Calu3 (cell line): ENCODE results near the gene RIIAD1. TPM values are rescaled to one million over a fixed set of nuclear protein-coding genes. Genes with fewer than 3 reads are reported as not detected.

Experiments used
- BruUV-seq: library from RNA; stranded (reverse); fragments of 400-500 nt; replicated peaks from 2 replicates; lab custom pipeline; 2021; lab: Mats Ljungman, UMichigan
- CTCF ChIA-PET: fragments of 300-600 bp; sonication (Branson Sonifier 250); formaldehyde crosslinking; loops from one replicate; lab custom pipeline; 2022; ENCODE audit warnings: antibody characterized with exemption; lab: Charles Lee
- DNase-seq: peaks from one replicate; pipeline ENCODE4 v3.0.0; 2022
- H3K27ac Mint-ChIP-seq: one replicate; pipeline ENCODE4 v1.8.0; 2022; ENCODE audit warnings: mixed read lengths; ENCODE audit not compliant: unreplicated experiment
- H3K27me3 Mint-ChIP-seq: one replicate; pipeline ENCODE4 v1.8.0; 2022; ENCODE audit warnings: mixed read lengths; ENCODE audit not compliant: unreplicated experiment
- H3K36me3 Mint-ChIP-seq: one replicate; pipeline ENCODE4 v1.8.0; 2022; ENCODE audit warnings: mild to moderate bottlenecking, moderate library complexity, mixed read lengths; ENCODE audit not compliant: insufficient read depth, unreplicated experiment
- H3K4me1 Mint-ChIP-seq: one replicate; pipeline ENCODE4 v1.8.0; 2022; ENCODE audit warnings: mild to moderate bottlenecking, low read depth, mixed read lengths; ENCODE audit not compliant: unreplicated experiment
- H3K4me3 Mint-ChIP-seq: one replicate; pipeline ENCODE4 v1.8.0; 2022; ENCODE audit warnings: mild to moderate bottlenecking, low read depth, moderate library complexity, mixed read lengths; ENCODE audit not compliant: unreplicated experiment
- H3K9me3 Mint-ChIP-seq: one replicate; pipeline ENCODE4 v1.8.0; 2022; ENCODE audit warnings: low read depth, mixed read lengths; ENCODE audit not compliant: unreplicated experiment
- intact Hi-C: fragments of 100-400 bp; cut with micrococcal nuclease; formaldehyde crosslinking; loops from one replicate; pipeline ENCODE4 v1.10.0; 2022; ENCODE audit not compliant: unreplicated experiment
- total RNA-seq: library from RNA; stranded (reverse); gene quantifications from 2 replicates; pipeline ENCODE4 v1.2.3, GENCODE V29; 2022
- TF ChIP-seq, protein P1 (sequence below): fragments of 200-600 bp; IDR thresholded peaks from one replicate; pipeline ENCODE4 v1.8.0; 2022; ENCODE audit warnings: antibody characterized with exemption; ENCODE audit not compliant: unreplicated experiment

The RIIAD1 gene
- total RNA-seq, 1 experiment from 2014 or later, result not detected

DNA sequence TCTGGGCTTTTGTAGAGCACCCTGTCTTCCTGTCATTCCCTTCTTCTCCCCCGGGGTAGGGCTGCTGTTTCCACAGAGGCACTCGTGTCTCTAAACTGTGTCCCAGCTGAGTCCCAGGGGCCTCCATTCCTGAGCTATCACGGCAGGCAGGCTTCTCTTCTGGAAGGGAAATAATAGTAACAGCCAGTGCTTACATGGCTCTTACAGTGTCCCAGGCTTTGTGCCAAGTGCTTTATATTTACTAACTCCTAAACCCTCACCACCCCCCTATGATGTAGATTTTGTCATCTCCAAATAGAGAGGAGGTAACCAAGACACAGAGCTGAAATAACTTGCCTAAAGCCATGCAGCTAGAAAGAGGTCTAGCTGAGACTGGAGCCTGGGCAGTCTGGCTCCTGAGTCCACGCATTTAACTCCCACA is 3.3 kb upstream of the RIIAD1 start:
- Mint-ChIP-seq H3K9me3 (no peaks in the 10 kb centered on the region), H3K4me3 (no peak overlapping the region), H3K27me3 (peaks cover 77% of the 10 kb centered on the region), H3K4me1 (peaks cover 36% of the 10 kb centered on the region), H3K36me3 (peaks cover 5% of the 10 kb centered on the region), H3K27ac (no peak overlapping the region)
- intact Hi-C loops, result no loop called here
- DNase-seq, result no peak
- TF ChIP-seq, protein P1, sequence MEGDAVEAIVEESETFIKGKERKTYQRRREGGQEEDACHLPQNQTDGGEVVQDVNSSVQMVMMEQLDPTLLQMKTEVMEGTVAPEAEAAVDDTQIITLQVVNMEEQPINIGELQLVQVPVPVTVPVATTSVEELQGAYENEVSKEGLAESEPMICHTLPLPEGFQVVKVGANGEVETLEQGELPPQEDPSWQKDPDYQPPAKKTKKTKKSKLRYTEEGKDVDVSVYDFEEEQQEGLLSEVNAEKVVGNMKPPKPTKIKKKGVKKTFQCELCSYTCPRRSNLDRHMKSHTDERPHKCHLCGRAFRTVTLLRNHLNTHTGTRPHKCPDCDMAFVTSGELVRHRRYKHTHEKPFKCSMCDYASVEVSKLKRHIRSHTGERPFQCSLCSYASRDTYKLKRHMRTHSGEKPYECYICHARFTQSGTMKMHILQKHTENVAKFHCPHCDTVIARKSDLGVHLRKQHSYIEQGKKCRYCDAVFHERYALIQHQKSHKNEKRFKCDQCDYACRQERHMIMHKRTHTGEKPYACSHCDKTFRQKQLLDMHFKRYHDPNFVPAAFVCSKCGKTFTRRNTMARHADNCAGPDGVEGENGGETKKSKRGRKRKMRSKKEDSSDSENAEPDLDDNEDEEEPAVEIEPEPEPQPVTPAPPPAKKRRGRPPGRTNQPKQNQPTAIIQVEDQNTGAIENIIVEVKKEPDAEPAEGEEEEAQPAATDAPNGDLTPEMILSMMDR, result no peak
- BruUV-seq, result no TSS peak
- CTCF ChIA-PET, result interaction anchor here (1.0 to 1.9 kb wide), 2 partner anchors 11 to 15 kb away, joined by 3 to 5 read pairs; no protein-coding TSS in a partner anchor

DNA sequence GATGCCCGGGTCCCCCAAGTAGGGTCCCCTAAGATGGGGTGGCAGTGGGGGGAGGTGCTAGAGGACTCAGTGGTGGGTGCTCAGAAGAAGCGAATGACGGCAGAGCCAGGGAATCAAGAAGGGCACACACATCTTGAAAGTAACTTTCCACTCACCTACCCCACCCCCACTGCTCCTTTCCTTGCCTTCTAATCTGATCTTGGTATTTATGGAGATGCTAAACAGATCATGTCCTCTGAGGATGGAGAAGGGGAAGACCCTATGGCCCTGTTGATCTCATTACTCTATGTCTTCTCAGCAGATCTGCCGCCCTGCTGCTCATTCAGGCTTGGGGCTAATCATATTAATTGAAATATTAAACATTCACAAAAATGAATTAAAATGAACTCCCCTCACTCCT is 2.7 kb upstream of the RIIAD1 start:
- Mint-ChIP-seq H3K27me3 (peaks cover 77% of the 10 kb centered on the region), H3K4me3 (no peak overlapping the region), H3K27ac (no peak overlapping the region), H3K4me1 (peaks cover 30% of the 10 kb centered on the region), H3K36me3 (peaks cover 5% of the 10 kb centered on the region), H3K9me3 (no peaks in the 10 kb centered on the region)
- CTCF ChIA-PET, result interaction anchor here (1.9 kb wide), 1 partner anchor 11 kb away, joined by 5 read pairs; no protein-coding TSS in a partner anchor
- intact Hi-C loops, result no loop called here
- DNase-seq, result no peak
- TF ChIP-seq, protein P1, result no peak
- BruUV-seq, result no TSS peak

DNA sequence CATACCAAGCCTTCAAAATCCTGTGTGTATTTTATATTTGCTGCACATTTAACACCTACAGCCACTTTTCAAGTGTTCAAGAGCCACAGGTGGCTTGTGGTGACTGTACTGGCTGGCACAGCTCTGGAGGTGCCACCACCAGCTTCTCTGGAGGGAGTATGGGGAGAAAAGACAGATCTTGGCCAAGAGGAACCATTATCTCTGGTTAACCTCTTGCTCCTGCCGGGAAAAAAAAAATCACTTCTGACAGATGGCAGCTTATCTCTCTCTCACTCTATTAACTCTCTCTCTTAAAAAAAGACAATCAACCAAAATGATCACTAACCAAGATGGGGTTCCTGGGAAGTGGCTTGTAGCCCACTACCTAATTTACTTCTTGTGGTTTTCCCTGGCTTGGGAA is 1.2 kb upstream of the RIIAD1 start:
- intact Hi-C loops, result no loop called here
- peaks cover 34% of the 10 kb centered on the region for H3K4me1 Mint-ChIP-seq
- CTCF ChIA-PET, result interaction anchor here (0.6 to 1.8 kb wide), 5 partner anchors 10 to 181 kb away, joined by 3 to 7 read pairs (median 4); no protein-coding TSS in a partner anchor
- no peak overlapping the region for H3K27ac Mint-ChIP-seq
- no peak for DNase-seq
- BruUV-seq, result no TSS peak
- H3K4me3 Mint-ChIP-seq, result peak overlapping the region; percentile 75
- peaks cover 5% of the 10 kb centered on the region for H3K36me3 Mint-ChIP-seq
- H3K27me3 Mint-ChIP-seq, result peaks cover 68% of the 10 kb centered on the region
- H3K9me3 Mint-ChIP-seq, result no peaks in the 10 kb centered on the region
- TF ChIP-seq, protein P1, result no peak

DNA sequence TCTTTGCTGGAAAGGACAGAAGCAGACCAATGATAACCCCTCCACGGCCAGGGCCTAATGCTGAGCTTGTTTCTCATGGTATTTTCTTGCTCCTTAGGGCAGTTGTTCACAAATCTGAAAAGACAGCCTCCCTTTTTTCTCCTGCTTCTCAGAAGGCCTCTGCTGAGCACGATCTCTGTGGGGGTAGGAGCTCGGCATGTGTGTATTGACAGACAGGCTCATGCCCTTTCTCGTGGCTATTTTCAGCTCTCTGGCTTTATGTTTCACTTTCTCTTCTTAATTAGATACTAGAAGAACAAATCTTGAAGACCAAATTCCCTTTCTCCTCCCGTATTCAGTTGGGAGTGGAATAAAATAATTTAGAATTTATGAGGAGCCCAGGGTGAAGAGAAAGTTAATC is 768 bp upstream of the RIIAD1 start:
- no TSS peak for BruUV-seq
- Mint-ChIP-seq H3K27me3 (peaks cover 63% of the 10 kb centered on the region), H3K4me1 (peaks cover 34% of the 10 kb centered on the region)

More for the DNA sequence above, 768 bp upstream of the RIIAD1 start:
- CTCF ChIA-PET, result interaction anchor here (0.8 to 1.8 kb wide), 4 partner anchors 9 to 181 kb away, joined by 3 to 7 read pairs (median 4); no protein-coding TSS in a partner anchor
- Mint-ChIP-seq H3K36me3 (peaks cover 5% of the 10 kb centered on the region), H3K4me3 (peak overlapping the region; percentile 75), H3K9me3 (no peaks in the 10 kb centered on the region), H3K27ac (no peak overlapping the region)
- DNase-seq, result no peak
- intact Hi-C loops, result no loop called here
- TF ChIP-seq, protein P1, result no peak
